NT2/D1 (cell line): ENCODE results near the gene FXYD3.

Source experiments
- SUZ12 ChIP-seq: IDR thresholded peaks from 2 replicates; pipeline ENCODE4 v1.6.1; 2011; ENCODE audit not compliant: insufficient read length, insufficient read depth; ENCODE audit errors: extremely low read depth
- YY1 ChIP-seq: IDR thresholded peaks from 2 replicates; pipeline ENCODE4 v1.6.1; 2011; ENCODE audit not compliant: insufficient read length, insufficient read depth

- TF ChIP-seq SUZ12 (no peak), YY1 (no peak)
Observed at GRCh38 chr19:35170359-35171061, 54.9 kb downstream of the FXYD3 start.
